ENCODE results near the gene TRUB2.
A peak's percentile ranks its signal among the peaks of the same experiment; 100 is the strongest.

TRUB2 gene

GRCh38 chr9:128276574-128277270 lies 45.5 kb downstream of the TRUB2 start:
- Histone ChIP-seq H3K4me2 (ENCODE audit: low read depth, low read length, poor library complexity, severe bottlenecking) (peak overlapping the region; percentile 65), H3K36me3 (ENCODE audit: low read length) (no peaks in the 10 kb centered on the region), H3K9me3 (ENCODE audit: insufficient read depth, low read length) (no peaks in the 10 kb centered on the region), H3K27ac (ENCODE audit: low read depth, low read length) (no peak overlapping the region), H3K9me2 (replicated peaks; ENCODE audit: insufficient read depth, low read length) (no peaks in the 10 kb centered on the region), H3K9ac (ENCODE audit: low read length) (peak overlapping the region; percentile 92), H3K27me3 (ENCODE audit: low read length) (no peaks in the 10 kb centered on the region), H3K79me2 (ENCODE audit: insufficient read depth, low read length) (peaks cover 13% of the 10 kb centered on the region), H4K20me1 (ENCODE audit: low read depth, low read length) (no peaks in the 10 kb centered on the region), H2AFZ (ENCODE audit: low read depth, low read length, severe bottlenecking) (peak overlapping the region; percentile 72), H3K4me3 (ENCODE audit: insufficient read depth, low read length, poor library complexity, severe bottlenecking) (peak overlapping the region; percentile 85), H3F3A (ENCODE audit: insufficient read depth) (no peaks in the 10 kb centered on the region)
- TF ChIP-seq EZH2phosphoT487 (conservative IDR thresholded peaks at IDR 0.05; ENCODE audit: low read length) (no peak), CTCF (IDR thresholded peaks at IDR 0.05; ENCODE audit: insufficient read depth, low read length, poor library complexity, severe bottlenecking) (no peak)

- H3K9me3 ChIP-seq (ENCODE audit: insufficient read depth, low read length) = no peaks in the 10 kb centered on the region
- H3K9me2 ChIP-seq (replicated peaks; ENCODE audit: insufficient read depth, low read length) = no peaks in the 10 kb centered on the region
- peak within 1 kb of the TSS; percentile 74 for H3K4me2 ChIP-seq (ENCODE audit: low read depth, low read length, poor library complexity, severe bottlenecking)
- H3F3A ChIP-seq (ENCODE audit: insufficient read depth) = no peaks in the 10 kb centered on the region
- H2AFZ ChIP-seq (ENCODE audit: low read depth, low read length, severe bottlenecking) = peak within 1 kb of the TSS; percentile 72
- H4K20me1 ChIP-seq (ENCODE audit: low read depth, low read length) = no peaks in the 10 kb centered on the region
- H3K36me3 ChIP-seq (ENCODE audit: low read length) = no peaks in the 10 kb centered on the region
- no peak for TF ChIP-seq CTCF (IDR thresholded peaks at IDR 0.05; ENCODE audit: insufficient read depth, low read length, poor library complexity, severe bottlenecking)
- no peak for TF ChIP-seq EZH2phosphoT487 (conservative IDR thresholded peaks at IDR 0.05; ENCODE audit: low read length)
- H3K4me3 ChIP-seq (ENCODE audit: insufficient read depth, low read length, poor library complexity, severe bottlenecking) = peak within 1 kb of the TSS; percentile 85
- peak within 1 kb of the TSS; percentile 92 for H3K9ac ChIP-seq (ENCODE audit: low read length)
- no peaks in the 10 kb centered on the region for H3K27me3 ChIP-seq (ENCODE audit: low read length)
- peaks cover 13% of the 10 kb centered on the region for H3K79me2 ChIP-seq (ENCODE audit: insufficient read depth, low read length)
- H3K27ac ChIP-seq (ENCODE audit: low read depth, low read length) = no peak within 1 kb of the TSS
Observed at GRCh38 chr9:128276008-128276573, 46.2 kb downstream of the TRUB2 start, which contains the start of gene SWI5. Gene SWI5 (plus strand): TSS chr9:128276276.

- H4K20me1 ChIP-seq (ENCODE audit: low read depth, low read length) = no peaks in the 10 kb centered on the region
Observed at GRCh38 chr9:128275198-128276007, 46.8 kb downstream of the TRUB2 start, which contains the start of gene GOLGA2. Gene GOLGA2 (minus strand): TSS chr9:128276007. CDS start chr9:128275976, 31 bp downstream.

More at GRCh38 chr9:128275198-128276007, 46.8 kb downstream of the TRUB2 start, which contains the start of gene GOLGA2:
- TF ChIP-seq EZH2phosphoT487 (conservative IDR thresholded peaks at IDR 0.05; ENCODE audit: low read length) = no peak
- TF ChIP-seq CTCF (IDR thresholded peaks at IDR 0.05; ENCODE audit: insufficient read depth, low read length, poor library complexity, severe bottlenecking) = no peak
- Histone ChIP-seq H3K9me3 (ENCODE audit: insufficient read depth, low read length) (no peaks in the 10 kb centered on the region), H3K4me3 (ENCODE audit: insufficient read depth, low read length, poor library complexity, severe bottlenecking) (peak within 1 kb of the TSS; percentile 85), H3K27me3 (ENCODE audit: low read length) (no peaks in the 10 kb centered on the region), H3F3A (ENCODE audit: insufficient read depth) (no peaks in the 10 kb centered on the region), H3K79me2 (ENCODE audit: insufficient read depth, low read length) (peaks cover 13% of the 10 kb centered on the region), H3K9me2 (replicated peaks; ENCODE audit: insufficient read depth, low read length) (no peaks in the 10 kb centered on the region), H2AFZ (ENCODE audit: low read depth, low read length, severe bottlenecking) (peak within 1 kb of the TSS; percentile 72), H3K4me2 (ENCODE audit: low read depth, low read length, poor library complexity, severe bottlenecking) (peak within 1 kb of the TSS; percentile 74), H3K36me3 (ENCODE audit: low read length) (no peaks in the 10 kb centered on the region), H3K27ac (ENCODE audit: low read depth, low read length) (no peak within 1 kb of the TSS), H3K9ac (ENCODE audit: low read length) (peak within 1 kb of the TSS; percentile 92)
